Retina (tissue), 1 donor: ENCODE results near the gene PRR35.

Source experiments
- DNase-seq: peaks from one replicate; pipeline ENCODE4 v3.0.0-alpha.2; 2016

Gene PRR35

DNA sequence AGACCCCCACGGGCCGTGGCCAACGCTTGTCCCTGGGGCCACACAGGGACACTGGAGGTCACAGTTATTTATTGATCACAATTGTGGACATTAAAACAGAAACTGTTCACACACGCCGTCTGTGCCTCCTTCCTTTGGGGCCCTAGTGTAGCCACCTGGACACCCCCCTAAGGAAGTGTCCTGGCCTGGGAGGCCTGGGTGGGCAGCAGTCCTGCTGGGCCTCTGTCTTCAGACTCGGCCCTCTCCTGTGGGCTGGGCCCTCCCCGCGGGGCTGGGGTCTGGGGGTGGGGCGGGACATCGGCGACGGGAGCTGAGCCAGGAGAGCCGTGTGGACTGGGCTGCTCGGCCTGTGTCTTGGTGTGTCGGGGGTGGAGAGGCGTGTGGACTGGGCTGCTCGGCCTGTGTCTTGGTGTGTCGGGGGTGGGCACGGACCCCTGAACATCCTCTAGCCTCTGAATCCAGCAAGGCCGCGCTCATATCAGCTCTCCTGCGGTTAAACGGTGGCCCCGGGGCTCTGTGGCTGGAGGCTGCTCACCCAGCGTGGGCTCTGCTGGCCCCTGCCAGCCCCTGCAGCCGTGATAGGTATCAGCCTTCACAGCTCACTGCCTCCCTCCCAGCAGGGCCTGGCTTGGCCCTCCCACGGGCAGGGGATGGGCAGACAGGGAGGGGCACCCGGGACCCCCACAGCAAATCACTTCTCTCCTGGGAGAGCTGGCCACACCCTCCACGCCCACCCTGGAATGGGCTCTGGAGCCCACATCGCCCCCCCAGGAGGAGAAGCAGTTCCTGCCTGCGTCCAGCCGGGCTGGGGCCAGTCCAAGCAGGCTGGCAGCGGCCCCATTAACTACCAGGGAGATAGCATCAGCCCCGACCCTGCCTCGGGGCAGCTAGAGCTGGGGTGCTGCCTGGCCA, 5.5 kb downstream of the PRR35 start:
- DNase-seq, result peak; percentile 69

DNA sequence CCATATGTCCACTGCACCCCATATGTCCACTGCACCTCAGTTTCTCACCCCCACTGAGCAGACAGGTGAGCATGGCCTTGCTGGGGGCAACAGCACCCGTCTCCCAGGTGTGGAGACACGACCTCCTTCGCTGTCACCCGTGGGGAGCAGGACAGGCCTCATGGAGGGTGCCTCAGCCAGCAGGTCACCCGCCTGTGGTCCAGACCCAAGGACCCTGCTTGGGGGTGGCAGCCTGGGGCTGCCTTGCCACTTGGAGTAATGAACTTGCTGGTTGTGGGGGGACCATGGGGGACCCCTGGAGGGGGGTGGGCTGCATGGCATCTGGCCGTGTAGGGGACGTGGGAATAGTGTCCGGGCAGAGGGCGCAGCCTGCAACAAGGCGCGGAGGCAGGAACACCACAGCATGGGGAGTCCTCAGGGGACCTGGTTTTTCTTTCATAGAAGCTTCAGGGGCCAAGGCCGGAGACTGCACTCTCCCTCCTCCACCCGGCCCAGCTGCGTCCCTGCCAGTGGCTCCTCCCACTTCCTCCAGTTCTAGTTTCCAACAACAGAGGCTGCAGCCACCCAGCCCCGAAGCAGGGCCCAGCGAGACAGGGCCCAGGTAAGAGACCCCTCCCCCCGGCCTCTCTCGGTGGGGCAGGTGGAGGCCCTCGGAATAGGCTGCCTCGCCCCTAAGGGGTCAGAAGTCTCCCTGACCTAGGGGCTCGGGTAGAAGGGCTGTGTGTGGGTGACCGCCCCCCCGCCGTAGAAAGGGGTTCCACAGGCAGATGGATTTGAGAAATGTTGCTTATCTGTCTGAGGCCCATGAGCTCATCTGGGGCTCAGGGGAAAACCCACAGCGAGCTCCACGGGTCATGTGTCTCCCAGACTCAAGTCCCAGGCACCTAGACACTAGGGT, 6.5 kb downstream of the PRR35 start, which contains the start of gene NHLRC4:
Gene NHLRC4 (plus strand): TSS at position 531 of the 898 bp plus-strand sequence. CDS start 1,043 bp downstream, outside the sequence.
- DNase-seq, result peak; percentile 73

DNA sequence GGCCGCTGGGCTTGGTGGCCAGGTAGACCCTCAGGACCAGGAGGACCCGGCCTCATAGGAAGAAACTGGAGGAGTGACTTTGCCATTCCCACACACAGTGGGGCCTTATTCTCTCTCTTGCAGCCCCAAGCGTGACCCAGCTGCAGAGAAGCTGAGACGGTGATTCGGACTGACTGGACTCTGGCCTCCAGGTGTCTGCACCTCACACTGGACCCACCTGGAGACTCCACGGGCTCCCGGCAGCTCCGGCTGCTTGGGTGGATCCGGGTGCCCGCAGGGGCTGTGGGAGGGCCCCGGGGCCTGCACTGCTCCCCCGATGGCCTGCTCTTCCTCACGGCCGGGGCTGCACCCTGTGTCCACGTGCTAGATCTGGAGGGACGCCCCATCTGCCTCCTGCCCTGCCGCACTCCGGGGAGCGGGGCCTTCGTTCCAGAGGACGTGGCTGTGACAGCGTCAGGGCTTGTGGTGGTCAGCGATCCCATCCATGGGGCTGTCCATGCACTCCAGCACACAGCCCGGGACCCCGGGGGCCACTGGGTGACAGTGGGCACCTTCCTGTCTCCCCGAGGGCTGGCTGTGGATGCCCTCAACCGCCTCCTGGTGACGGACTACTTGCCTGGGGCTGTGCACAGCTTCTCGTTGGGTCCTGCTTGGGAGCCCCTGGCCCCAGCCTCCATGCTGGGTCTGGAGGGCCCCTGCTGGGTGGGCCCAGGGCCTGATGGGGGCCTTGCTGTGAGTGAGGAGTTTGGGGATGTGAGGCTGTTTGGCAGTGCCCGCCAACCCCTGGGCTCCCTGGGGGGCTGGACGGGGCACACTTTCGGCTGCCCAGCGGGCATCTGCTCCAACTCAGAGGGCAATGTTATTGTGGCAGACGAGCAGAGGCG, 7.4 kb downstream of the PRR35 start:
- DNase-seq, result no peak

DNA sequence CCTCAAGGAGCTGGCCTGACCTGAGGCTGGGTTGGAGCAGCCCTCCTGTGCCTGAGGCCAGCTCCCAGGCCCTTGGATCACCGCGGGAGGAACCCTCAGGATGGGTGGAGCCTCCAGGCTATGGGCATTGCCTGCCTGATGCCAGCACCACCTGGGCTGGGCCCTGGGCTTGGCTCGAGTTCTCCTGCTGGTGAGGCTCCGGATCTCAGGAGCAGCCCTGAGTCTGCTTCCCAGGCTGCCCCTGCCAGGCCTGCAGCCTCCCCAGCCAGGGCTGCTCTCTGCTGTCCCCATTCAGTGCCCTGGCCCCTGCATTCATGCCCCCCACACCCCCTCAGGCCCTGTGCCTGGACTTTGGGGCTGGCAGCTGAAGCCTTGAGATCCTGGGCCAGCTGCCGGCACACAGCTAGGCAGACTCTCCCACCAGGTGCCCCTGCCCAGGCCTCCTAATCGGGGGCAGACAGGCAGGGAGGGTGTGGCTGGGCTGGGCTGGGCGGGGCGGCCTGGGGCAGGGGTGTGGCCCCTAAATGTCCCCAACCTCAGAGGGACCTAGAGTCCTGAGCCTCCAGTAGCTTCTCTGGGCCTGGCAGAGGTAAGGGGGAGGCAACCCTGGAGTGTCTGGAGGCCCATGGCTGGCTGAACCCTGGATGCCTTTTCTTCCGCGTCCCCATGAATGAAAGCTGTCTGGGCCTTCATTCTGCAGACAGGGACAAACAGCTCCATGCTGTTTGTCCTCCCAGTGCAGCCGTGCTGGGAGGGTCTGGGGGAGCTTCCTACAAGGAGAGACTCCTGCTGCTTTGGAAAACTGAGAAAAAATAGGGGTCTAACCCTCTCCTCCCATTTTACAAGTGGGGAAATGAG, 8.4 kb downstream of the PRR35 start:
- DNase-seq, result no peak

DNA sequence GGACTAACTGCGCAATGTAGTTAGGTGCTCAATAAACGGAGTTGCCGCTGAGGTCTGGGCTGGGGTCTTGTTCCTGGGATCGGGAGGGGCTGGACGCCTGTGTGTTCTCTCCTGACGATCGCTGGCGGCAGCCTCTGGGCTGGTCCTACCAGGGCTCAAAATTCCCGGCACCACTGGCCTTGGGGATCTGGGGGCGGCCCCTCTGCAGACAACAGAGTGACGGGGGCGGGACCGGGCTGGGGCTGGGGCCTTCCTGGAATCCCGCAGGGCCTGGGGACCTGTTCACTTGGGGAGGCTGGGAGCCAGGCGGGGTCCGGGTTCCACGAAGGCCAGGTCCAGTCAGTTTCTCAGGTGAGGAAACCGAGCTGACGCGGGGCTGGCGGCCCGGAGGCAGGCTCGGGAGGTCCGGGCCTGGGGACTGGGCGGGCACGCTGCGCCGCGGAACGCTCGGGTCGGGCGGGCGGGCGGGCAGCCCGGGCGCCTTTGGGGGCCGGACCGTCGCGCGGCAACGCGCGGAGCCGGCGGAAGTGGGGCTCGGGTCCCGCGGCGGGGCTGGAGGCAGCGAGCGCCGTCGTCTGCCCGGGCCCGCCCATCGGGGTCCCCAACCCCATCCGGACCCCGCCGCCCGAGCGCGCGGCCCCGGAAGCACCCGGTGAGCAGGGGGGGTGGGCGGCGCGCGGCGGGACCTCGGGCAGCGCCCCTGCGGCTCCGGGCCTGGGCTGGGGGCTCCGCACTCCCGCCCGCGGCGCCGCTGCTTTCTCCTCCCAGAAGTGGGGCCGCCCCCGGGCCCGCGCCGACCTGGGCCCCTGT, 9.5 kb downstream of the PRR35 start, which contains the start of gene PIGQ:
Gene PIGQ (plus strand): TSS at position 524 of the 810 bp plus-strand sequence. CDS start 4,107 bp downstream, outside the sequence.
- DNase-seq, result peak; percentile 71

DNA sequence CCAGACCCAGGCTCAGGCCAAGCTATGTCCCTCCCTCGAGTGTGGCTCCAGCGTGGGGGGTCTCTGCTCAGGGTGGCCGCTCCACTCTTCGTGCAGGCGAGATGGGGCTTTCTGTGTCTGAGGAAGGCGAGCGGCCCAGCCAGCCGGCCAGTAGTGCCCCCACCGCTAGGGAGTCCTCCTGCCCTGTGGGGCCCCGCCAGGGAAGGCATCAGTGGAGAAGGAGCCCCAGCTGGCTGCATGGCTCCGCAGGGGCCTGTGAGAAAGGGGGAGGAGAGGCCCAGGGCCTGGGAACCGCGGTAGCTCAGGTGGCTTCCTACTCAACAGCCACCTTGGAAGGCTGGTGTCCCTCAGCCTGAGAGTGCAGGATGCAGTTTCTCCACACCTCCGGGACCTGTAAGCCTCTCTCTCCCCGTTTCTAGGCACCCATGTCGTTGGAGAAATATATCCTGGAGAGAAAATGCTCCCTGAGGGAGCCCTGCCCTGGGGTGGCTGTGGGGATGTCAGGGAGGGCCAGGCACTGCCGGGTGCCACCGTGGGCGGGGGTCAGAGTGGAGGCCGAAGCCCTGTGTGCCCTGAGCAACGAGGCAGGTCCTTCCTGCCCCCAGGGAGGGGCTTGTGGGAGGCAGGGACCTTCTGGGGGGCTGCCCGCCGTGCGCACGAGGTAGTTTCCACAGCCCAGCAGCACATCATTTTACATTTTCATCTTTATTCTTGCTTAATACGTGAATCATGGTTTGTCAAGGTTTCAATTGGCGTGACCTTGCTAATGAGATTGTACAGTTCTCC, 12.9 kb downstream of the PRR35 start:
- no peak for DNase-seq

DNA sequence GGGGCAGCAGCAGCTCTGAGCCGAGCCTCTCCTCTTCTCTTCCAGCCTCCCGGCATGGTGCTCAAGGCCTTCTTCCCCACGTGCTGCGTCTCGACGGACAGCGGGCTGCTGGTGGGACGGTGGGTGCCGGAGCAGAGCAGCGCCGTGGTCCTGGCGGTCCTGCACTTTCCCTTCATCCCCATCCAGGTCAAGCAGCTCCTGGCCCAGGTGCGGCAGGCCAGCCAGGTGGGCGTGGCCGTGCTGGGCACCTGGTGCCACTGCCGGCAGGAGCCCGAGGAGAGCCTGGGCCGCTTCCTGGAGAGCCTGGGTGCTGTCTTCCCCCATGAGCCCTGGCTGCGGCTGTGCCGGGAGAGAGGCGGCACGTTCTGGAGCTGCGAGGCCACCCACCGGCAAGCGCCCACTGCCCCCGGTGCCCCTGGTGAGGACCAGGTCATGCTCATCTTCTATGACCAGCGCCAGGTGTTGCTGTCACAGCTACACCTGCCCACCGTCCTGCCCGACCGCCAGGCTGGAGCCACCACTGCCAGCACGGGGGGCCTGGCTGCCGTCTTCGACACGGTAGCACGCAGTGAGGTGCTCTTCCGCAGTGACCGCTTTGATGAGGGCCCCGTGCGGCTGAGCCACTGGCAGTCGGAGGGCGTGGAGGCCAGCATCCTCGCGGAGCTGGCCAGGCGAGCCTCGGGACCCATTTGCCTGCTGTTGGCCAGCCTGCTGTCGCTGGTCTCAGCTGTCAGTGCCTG, 14.0 kb downstream of the PRR35 start:
- no peak for DNase-seq

DNA sequence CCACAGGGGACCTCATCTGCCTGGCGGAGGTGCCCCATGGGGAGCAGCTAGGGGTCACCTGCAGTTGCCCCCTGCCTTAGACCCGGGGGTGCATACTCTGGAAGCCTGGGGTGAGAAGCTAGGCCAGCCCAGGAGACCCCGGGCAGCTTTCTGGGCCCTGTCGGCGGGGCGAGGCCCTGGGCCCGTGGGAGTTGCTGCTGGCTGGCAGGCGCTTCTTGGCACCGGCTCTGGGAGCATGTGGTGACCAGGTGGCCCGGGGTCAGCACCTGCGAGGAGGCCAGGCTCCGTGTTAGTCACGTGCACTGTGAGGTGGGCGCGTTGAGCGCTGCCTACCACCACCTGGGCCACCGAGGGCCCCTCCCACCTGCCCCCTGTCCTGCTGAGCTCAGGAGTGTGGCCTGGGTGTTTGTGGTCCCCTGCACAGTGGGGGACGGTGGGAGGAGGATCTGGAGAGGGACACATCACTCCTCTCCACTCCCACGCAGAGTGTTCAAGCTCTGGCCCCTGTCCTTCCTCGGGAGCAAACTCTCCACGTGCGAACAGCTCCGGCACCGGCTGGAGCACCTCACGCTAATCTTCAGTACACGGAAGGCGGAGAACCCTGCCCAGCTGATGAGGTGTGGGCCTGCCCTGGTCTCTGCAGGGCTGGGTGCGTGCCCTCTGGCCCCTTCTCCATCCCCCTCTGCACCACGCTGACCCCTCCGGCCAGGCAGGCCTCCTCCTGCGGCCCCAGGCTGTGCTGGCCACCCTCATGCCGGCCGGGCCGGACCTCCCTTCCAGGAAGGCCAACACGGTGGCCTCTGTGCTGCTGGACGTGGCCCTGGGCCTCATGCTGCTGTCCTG, 15.4 kb downstream of the PRR35 start:
- DNase-seq, result no peak

DNA sequence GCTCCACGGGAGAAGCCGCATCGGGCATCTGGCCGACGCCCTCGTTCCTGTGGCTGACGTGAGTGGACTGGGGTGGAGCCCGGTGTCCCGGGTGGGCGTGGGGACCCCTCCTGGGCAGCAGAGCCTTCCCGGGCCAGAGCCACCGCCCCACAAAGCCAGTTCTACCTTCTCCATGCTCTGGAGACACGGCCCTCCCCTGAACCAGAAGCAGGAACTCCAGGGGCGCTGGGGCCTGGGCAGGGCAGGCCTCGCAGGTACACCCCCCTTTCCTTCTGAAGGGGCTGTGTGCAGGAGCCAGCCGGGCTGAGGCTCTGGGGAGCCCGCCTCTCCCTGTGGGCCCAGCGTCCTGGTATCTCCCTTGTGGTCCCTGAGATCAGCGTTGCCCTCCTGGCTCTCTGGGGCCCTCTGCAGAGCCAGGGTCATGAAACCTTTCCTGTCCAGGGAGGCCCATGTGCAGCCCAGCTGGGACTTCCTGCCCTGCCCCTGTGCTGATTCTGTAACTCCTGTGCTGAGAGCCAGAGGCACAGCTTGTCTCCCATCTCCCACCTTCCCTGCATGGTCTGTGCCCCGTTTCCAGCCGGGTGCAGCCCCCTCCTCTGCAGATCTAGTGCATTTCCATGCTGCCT, 16.1 kb downstream of the PRR35 start:
- no peak for DNase-seq

DNA sequence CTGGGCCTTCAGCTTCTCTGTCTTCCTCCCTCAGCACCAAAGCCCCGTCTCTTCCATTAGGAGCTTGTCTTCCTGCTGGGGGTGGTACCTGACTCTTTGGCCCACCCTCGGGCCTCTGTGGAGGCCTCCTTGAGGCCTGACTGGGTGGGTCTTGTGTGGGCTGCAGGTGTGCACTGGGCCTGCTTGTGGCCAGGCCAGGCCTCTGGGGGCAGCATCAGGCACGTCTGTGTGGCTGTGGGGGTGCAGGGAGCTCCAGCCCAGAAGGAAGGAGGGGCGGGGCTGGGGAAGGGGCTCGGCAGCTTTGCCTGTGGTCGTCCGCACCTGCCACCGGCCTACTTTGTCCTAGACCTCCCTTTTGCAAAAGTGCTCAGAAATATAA, 16.6 kb downstream of the PRR35 start:
- DNase-seq, result no peak

DNA sequence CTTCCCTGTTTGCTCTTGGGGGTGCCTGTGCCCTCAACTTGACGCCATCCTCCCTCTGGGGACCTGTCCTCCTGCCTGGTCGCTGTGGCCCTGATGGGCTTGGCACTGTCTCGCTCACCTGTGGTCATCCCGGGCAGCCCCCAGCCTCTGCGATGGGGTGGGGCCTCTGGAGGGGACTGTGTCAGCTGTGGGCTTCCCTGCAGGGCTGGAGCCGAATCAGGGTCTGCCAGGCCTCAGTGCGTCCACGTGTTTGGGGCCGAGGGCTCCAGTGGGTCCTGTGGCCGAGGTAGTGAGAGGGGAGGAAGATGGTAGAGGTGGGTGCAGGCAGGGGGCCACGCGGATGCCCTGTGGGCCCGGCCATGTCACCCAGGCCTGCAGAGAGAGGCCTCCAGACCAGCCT, 17.6 kb downstream of the PRR35 start:
- DNase-seq, result no peak

DNA sequence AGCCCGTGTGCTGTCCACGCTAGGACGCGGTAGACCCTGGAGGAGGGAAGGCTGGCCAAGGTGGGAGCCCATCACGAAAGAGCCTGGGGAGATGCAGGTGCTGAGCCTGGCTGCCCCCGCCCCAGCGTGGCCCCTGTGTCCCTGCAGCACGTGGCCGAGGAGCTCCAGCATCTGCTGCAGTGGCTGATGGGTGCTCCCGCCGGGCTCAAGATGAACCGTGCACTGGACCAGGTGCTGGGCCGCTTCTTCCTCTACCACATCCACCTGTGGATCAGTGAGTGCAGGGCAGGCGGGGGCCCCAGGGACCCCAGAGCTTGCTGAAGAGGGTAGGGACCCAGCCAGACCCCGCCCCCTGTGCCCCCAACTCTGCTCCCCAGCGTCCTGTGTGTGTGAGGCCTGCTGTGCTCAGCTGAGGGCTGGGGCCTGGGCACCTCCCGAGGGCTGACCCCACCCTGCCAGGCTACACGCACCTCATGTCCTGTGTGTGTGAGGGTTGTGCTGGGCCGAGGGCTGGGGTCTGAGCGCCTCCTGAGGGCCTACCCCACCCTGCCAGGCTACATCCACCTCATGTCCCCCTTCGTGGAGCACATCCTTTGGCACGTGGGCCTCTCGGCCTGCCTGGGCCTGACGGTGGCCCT, 18.2 kb downstream of the PRR35 start:
- DNase-seq, result no peak

DNA sequence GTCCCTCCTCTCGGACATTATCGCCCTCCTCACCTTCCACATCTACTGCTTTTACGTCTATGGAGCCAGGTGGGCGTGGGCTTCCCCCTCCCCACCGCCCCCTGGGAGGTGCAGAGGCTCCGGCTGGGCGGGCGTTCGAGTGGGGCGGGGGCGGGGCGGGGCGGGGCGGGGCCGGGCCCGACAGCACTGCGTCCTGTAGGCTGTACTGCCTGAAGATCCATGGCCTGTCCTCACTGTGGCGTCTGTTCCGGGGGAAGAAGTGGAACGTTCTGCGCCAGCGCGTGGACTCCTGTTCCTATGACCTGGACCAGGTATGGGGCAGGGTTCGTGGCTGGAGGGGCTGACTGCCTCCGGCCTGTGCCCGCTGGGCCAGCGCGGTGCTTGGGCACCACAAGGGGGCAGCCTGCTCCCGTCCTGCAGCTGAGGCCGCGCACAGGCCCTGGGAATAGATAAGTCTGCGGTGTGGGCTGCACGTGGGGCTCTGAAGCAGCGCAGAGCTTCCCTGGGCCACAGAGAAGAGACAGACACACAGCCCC, 18.7 kb downstream of the PRR35 start:
- peak; percentile 55 for DNase-seq

DNA sequence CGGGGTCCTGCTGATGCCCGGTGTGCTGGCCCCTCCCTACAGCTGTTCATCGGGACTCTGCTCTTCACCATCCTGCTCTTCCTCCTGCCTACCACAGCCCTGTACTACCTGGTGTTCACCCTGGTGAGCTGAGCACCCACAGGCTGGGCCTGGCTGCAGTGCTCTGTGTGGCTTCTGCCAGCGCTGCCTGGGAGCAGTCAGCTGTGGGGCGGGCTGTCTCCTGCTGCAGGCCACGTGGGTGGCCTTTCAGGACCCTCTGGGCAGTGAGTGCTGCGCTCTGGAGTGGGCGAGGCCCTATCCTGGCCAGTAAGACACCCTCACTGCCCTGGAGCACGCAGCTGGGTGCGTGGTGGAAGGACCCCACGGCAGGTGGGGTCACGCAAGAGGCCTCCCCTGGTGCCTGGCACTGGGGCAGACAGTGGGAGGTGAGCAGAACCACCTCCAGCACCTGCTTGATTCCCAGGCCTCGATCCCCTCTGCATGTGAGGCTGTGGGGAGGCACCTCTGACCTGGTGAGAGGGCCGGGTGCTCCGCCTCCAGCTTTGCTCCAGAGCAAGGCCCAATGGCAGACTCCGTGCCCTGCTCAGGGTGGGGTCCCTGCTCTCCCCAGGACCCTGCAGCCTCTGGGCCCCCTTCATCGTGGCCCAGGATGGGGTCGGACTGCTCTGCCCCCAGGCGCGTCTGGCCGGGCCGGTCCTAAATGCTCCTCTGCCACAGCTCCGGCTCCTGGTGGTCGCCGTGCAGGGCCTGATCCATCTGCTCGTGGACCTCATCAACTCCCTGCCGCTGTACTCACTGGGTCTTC, 20.1 kb downstream of the PRR35 start:
- no peak for DNase-seq

DNA sequence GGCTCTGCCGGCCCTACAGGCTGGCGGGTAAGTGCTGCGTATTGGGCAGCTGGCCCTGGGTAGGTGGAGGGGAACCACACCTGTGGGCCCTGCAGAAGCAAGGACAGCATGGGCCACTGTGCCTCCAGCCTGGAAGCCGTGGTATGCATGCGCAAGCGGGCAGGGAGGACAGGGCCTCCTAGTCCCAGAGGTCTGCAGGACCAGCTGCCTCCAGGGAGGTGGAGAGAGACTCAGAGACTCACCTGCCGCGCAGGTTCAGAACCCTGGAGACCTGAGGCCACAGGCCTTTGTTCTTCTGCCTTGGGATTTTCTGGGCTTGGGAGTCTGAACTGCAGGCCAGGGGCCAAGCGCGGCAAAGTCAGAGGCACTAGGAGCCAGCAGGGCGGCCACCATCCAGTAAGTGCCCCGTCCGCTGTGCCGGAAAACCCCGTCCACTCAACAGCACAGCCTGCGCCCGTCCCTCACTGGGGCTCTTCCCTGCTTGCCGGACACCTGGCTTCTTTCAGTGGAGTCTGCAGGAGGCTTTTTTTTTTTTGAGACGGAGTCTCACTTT, 20.8 kb downstream of the PRR35 start:
- no peak for DNase-seq

DNA sequence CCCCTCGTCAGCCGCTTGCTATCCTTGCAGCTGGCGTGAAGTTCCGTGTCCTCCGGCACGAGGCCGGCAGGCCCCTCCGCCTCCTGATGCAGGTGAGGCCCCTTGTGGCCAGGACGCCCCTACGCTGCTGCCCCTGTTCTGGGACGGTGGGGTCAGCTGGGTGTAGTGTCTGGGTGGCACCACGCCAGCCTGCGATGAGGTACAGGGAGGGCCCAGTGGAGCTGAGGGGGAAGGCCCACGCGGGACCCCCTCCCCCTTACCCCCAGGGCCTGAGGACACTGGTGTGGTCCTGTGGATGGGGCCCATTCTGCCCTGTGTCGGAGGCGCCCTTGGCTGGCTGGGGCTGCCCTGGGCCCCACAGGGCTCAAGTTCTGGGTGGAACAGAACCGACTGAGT, 22.0 kb downstream of the PRR35 start:
- no peak for DNase-seq
